ENCODE measurements around the gene PGAP6. TPM values are rescaled to one million over a fixed set of nuclear protein-coding genes. Genes with fewer than 3 reads are reported as not detected.

Gene PGAP6
- total RNA-seq, 1 donor = 54.3 TPM

DNA sequence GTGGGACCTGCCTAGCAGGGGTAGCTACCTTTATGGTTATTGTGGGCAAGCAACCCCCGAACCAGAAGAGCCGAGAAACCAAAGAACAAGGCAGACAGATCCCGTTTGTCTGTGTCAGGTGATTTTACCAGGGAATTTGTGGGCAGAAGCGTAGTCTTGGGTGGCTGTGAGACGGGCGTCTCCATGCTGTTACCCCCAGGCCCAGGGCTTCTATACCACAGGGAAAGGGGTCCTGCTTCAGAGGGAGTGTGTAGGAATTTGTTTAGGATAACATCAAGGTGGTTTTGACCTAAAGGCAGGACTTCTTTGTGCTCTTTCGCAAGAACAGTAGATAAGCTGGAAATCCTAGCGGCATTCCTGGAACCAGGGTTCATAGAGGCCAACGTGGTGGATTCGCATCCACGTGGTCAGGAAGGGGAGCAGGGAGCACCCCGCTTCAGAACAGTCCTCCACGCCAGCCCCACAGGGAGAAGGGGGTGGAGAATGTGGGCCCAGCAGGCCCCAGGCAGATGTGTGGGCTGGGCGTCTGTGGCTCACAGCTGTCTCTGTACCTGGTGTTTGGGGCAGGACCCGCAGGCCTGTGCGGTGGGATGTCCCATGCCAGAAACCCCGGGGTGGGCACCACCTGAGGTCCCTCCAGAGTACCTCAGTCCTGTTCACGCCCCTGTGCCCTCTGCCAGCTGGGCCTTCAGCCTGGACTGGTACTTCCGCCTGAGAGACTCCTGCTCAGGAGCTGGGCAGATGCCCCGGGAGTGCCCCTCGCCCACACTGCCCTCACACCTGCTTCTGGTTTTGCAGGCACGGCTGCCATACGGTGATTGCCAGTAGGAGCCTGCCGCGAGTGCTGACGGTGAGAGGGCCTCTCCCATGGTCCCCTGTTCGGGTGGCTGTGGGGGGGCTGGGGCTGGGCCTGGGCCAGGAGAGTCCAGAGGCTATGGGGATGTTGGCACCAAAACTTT lies 24.0 kb upstream of the PGAP6 start:
- no peaks in the 10 kb centered on the region for H4K20me1 ChIP-seq (ENCODE audit: insufficient read depth, low read length)
- no peak overlapping the region for H3K4me2 ChIP-seq (ENCODE audit: insufficient read depth, low read length)
- H3K27ac ChIP-seq (ENCODE audit: low read depth, low read length) = no peak overlapping the region
- H3K27me3 ChIP-seq (ENCODE audit: insufficient read depth, low read length) = no peaks in the 10 kb centered on the region
- H3K4me1 ChIP-seq (ENCODE audit: insufficient read depth, low read length) = peaks cover 4% of the 10 kb centered on the region
- TF ChIP-seq, protein P1, sequence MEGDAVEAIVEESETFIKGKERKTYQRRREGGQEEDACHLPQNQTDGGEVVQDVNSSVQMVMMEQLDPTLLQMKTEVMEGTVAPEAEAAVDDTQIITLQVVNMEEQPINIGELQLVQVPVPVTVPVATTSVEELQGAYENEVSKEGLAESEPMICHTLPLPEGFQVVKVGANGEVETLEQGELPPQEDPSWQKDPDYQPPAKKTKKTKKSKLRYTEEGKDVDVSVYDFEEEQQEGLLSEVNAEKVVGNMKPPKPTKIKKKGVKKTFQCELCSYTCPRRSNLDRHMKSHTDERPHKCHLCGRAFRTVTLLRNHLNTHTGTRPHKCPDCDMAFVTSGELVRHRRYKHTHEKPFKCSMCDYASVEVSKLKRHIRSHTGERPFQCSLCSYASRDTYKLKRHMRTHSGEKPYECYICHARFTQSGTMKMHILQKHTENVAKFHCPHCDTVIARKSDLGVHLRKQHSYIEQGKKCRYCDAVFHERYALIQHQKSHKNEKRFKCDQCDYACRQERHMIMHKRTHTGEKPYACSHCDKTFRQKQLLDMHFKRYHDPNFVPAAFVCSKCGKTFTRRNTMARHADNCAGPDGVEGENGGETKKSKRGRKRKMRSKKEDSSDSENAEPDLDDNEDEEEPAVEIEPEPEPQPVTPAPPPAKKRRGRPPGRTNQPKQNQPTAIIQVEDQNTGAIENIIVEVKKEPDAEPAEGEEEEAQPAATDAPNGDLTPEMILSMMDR (IDR thresholded peaks at IDR 0.05; ENCODE audit: extremely low read depth, low read depth, low read length) = no peak
- peaks cover 8% of the 10 kb centered on the region for H3K36me3 ChIP-seq (ENCODE audit: insufficient read depth, low read length)
- no peak overlapping the region for H2AFZ ChIP-seq (ENCODE audit: low read length)
- DNase-seq (ENCODE audit: insufficient read length, low spot score, missing footprints) = peak; percentile 71
- H3K9me3 ChIP-seq (ENCODE audit: low read depth, low read length) = no peaks in the 10 kb centered on the region
- no peak overlapping the region for H3K4me3 ChIP-seq (ENCODE audit: insufficient read depth, low read length)
- H3K79me2 ChIP-seq (ENCODE audit: insufficient read depth, low read length) = peaks cover 13% of the 10 kb centered on the region

DNA sequence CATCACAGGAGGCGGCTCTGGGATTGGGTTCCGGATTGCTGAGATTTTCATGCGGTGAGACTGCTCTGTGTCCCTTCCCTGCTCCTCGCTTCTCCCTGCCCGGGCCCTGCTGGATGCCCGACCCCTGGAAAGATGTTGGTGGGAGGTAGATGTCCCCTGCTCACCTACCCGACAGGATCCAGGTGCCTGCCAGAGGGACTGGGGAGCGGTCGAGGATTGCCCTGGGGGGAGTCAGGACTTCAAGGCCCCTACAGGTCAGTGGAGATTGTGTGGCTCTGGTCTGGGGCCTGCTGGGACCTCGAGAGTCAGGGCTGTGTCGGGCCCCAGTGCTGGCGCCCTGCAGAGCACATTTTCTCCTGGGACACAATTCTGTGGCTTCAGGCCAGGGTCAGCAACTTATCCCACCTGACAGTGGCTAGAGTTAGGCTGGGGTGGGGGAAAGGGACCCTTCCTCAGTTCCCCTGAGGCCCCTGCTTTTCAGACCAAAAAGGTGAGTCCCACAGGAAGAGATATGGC lies 23.3 kb upstream of the PGAP6 start:
- Histone ChIP-seq H4K20me1 (ENCODE audit: insufficient read depth, low read length) (no peaks in the 10 kb centered on the region), H3K36me3 (ENCODE audit: insufficient read depth, low read length) (peaks cover 12% of the 10 kb centered on the region), H3K4me2 (ENCODE audit: insufficient read depth, low read length) (no peak overlapping the region), H3K79me2 (ENCODE audit: insufficient read depth, low read length) (peaks cover 17% of the 10 kb centered on the region), H3K9me3 (ENCODE audit: low read depth, low read length) (no peaks in the 10 kb centered on the region), H2AFZ (ENCODE audit: low read length) (no peak overlapping the region), H3K4me1 (ENCODE audit: insufficient read depth, low read length) (peaks cover 9% of the 10 kb centered on the region), H3K4me3 (ENCODE audit: insufficient read depth, low read length) (no peak overlapping the region), H3K27ac (ENCODE audit: low read depth, low read length) (no peak overlapping the region), H3K27me3 (ENCODE audit: insufficient read depth, low read length) (no peaks in the 10 kb centered on the region)
- peak; percentile 58 for DNase-seq (ENCODE audit: insufficient read length, low spot score, missing footprints)
- TF ChIP-seq, protein P1 (IDR thresholded peaks at IDR 0.05; ENCODE audit: extremely low read depth, low read depth, low read length) = no peak

DNA sequence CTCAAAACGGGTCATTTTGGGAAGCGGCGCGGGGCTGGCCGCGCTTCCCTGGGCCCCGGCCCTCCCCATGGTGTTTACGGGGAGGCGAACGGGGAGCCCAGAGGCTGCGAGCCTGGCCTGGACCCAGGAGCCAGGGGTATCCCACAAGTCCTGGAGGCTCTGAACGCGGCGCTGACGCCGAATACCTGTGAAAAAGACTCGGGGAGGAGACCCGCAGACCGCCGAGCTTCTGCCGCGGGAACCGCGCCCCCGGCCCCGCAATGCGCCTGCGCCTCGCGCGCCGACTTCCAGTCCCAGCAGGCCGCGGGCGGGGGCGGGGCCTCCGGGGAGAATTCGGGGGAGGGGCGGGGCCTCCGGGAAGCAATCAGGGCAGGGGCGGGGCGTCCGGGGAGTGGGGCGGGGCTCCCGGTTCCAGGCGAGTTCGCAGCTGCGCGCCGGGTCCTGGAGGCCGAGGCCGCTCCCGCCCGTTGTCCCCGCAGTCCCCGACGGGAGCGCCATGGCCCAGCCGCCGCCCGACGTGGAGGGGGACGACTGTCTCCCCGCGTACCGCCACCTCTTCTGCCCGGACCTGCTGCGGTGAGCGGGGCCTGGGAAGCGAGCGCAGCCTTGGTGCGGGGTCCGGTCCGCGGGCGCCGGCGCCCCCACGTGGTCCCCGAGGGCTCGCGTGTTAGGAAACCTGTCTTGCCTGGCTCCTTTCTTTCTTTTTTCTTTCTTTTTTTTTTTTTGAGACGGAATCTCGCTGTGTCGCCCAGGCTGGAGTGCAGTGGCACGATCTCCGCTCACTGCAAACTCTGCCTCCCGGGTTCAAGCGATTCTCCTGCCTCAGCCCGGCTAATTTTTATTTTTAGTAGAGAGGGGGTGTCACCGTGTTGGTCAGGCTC lies 19.9 kb upstream of the PGAP6 start, which contains the start of gene DECR2:
Gene DECR2, plus strand, starts transcription at position 418 of the 881 bp plus-strand sequence. Its CDS starts 79 bp downstream, at position 497.
- Histone ChIP-seq H3K36me3 (ENCODE audit: insufficient read depth, low read length) (peaks cover 6% of the 10 kb centered on the region), H3K79me2 (ENCODE audit: insufficient read depth, low read length) (peaks cover 19% of the 10 kb centered on the region), H3K27me3 (ENCODE audit: insufficient read depth, low read length) (no peaks in the 10 kb centered on the region), H3K9me3 (ENCODE audit: low read depth, low read length) (no peaks in the 10 kb centered on the region), H3K4me1 (ENCODE audit: insufficient read depth, low read length) (peaks cover 9% of the 10 kb centered on the region), H2AFZ (ENCODE audit: low read length) (peak within 1 kb of the TSS; percentile 80), H4K20me1 (ENCODE audit: insufficient read depth, low read length) (peaks cover 7% of the 10 kb centered on the region), H3K4me3 (ENCODE audit: insufficient read depth, low read length) (peak within 1 kb of the TSS; percentile 90), H3K27ac (ENCODE audit: low read depth, low read length) (peak within 1 kb of the TSS; percentile 70), H3K4me2 (ENCODE audit: insufficient read depth, low read length) (peak within 1 kb of the TSS; percentile 81)
- DNase-seq (ENCODE audit: insufficient read length, low spot score, missing footprints) = peak; percentile 100
- TF ChIP-seq, protein P1 (IDR thresholded peaks at IDR 0.05; ENCODE audit: extremely low read depth, low read depth, low read length) = peak; percentile 31
